GM21381 (cell line): ENCODE data around the gene CDK17.
"Not testable (repeated sequence)": the region's sequence is repeated elsewhere in the genome, so short reads cannot be mapped to it uniquely, and the experiment has no call there.

Experiments used
- ATAC-seq: cut with Tn5 transposase; IDR thresholded peaks from one replicate; pipeline ENCODE4 v1.9.1; 2021; ENCODE audit warnings: mild to moderate bottlenecking, moderate library complexity; ENCODE audit not compliant: unreplicated experiment

The CDK17 gene

DNA sequence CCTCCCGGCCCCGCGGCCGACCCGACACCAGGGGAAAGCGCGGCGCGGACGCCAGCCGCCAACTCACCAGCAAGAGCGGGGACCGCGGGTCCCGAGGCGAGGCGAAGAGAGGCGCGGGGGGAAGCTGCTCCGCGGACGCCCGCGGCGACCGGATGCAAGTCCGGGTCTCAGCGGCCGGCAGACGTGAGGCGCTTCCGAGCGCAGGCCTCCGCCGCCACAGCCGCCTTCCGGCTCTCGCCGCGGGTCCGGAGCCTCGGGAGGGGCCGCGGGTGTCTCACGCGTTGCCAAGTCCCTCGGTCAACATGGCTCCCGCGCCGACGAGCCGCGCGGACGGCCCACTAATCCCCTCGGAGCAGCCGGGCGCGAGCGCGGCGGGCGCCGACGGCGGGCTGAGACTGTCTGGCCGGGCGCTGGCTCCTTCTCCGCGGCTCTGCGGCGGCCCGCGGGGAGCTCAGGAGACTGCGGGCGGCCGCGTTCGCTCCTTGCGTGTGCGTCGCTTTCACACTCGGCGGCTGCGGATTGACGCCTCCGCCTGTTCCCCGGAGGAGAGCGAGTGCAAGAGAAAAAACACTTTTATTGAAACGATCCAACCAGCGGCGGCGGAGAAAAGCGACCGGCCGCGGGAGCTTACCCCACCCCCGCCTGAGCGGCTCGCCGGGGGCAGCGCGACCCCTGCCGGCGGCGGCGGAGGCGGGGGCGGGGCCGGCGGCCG lies at the start of gene CDK17:
TSS of gene CDK17 (minus strand) at position 521 of the 712 bp plus-strand sequence. CDS start 65,603 bp downstream, outside the sequence.
- peak; percentile 51 for ATAC-seq

- no peak for ATAC-seq
Measured at GRCh38 chr12:96448300-96448699, 48.1 kb upstream of the CDK17 start.

DNA sequence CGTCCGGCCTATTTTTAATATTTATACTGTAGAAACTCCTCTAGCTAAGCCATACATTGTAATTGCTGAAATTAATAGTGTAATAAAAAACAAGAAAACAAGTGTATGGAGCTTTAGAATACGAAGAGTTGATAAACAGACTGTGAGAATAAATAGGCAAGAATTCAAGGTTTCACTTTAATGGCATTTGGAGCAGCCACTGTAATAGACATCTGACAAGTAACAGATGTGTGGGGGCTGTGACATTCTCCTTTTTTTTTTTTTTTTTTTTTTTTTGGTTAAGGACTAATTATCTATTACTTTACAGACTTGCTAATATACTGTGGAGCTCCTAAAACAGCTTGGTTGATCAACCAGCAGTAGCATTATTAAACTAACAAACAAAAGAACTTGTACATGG lies 47.0 kb upstream of the CDK17 start:
- ATAC-seq: no peak

- peak; percentile 98 for ATAC-seq
Measured at GRCh38 chr12:96445691-96446583, 45.7 kb upstream of the CDK17 start.

DNA sequence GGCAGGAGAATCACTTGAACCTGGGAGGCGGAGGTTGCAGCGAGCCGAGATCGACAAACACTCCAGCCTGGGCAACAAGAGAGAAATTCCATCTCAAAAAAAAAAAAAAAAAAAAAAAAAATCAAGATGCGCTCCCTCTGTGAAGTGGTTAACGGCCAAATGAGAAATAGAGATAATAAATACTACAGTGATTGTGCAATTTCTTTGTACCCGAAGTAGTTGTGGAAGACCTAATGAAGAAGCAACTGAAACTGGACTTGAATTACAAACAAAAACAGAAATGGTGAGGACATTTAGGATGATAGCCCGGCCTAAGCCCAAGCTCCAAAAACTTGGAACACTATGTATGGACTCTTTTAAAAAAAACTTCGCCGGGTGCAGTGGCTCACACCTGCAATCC lies 44.2 kb upstream of the CDK17 start:
- ATAC-seq: no peak

GRCh38 chr12:96442906-96443305 lies 42.7 kb upstream of the CDK17 start:
- ATAC-seq: no peak

GRCh38 chr12:96441816-96442215 lies 41.6 kb upstream of the CDK17 start:
- no peak for ATAC-seq

- no peak for ATAC-seq
Measured at GRCh38 chr12:96438330-96438729, 38.1 kb upstream of the CDK17 start.

GRCh38 chr12:96437171-96437445 lies 36.9 kb upstream of the CDK17 start:
- no peak for ATAC-seq

DNA sequence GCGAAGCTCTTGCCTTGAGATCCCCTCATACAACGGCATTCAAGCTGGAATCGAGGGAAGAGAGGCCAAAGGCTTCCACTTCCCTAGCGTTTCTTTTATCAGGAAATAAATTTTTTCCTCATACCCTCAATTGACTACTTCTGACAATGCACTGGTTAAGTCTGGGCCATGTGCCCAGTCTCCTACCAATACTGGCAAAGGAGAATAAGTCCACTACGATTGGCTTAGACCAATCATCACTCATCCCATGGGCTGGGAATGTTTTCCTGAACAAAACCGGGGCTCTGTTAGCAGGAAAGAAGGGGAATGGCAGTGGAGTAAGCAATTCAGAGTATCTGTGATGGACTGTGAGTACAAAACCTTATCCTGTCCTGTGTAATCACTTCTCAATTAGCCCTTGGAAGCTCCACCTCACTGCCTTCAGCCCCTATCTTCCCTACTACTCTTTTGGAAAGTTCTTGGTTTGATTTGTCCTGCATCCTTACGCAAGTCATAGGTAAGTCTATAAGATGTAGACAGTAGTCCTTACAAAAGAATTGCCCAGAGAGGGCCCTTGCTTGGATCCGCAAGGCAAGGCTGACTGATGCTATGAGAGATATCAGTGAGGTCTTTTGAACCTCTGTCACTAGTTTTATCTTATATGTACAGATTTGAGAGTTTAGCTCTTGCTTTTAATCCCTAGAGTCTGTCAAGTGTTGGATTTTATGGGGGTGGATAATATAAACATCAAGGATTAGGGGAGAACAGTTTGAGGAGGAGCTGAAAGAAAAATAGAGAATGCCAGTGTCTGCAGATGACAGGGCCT lies 36.3 kb upstream of the CDK17 start:
- ATAC-seq: no peak

DNA sequence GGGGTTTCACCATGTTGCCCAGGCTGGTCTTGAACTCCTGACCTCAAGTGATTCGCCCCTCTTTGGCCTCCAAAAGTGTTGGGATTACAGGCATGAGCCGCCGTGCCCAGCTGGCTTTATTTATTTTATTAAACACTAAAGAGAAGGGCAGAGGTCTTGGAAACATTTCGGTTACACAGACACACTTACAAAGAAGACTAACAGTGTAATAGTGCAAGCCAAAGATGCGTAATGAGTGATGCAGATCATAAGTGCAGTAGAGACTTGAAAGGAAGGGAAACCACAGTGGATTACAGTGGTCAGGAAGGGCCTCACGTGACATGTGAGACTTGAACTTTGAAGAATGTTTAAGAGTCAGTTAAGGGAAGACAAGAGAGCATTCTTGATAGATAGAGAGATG lies 33.9 kb upstream of the CDK17 start:
- ATAC-seq: no peak

- not testable (repeated sequence) for ATAC-seq
Measured at GRCh38 chr12:96432496-96433321, 32.5 kb upstream of the CDK17 start.

GRCh38 chr12:96431067-96431466 lies 30.8 kb upstream of the CDK17 start:
- no peak for ATAC-seq

DNA sequence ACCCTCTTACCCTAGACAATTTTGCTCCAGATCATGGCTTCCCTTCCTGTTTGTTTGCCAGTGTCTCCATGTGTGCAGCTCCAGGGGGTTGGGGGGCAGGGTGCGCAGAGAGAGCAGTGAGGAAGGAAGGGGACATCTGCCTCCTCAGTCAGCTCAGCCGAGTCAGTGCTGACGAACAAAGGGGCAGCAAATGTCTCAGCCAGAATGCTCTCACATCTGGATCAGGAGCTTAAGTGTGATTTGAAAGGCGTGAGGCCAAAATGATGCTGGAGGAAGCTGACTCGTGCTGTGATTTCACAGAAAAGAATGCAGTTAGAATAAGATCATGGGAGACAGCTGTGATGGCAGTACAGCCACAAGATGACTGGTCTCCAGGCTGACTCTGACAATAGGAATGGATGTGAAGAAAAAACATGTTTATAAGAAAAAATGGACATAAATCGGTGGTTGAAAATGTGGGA lies 27.1 kb upstream of the CDK17 start:
- ATAC-seq: no peak

DNA sequence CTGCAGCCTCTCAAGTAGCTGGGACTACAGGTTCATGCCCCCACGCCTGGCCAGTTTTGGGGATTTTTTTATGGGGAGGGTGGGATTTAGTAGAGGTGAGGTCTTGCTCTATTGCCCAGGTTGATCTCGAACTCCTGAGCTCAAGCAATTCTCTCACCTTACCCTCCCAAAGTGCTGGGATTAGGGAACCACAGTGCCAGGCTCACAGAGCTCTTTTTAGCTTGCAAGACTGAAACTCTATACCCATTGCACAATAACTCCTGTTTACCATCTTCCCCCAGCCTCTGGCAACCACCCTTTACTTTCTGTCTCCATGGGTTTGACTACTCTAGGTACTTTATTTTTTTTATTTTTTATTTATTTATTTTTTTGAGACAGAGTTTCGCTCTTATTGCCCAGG lies 25.7 kb upstream of the CDK17 start:
- ATAC-seq: no peak

DNA sequence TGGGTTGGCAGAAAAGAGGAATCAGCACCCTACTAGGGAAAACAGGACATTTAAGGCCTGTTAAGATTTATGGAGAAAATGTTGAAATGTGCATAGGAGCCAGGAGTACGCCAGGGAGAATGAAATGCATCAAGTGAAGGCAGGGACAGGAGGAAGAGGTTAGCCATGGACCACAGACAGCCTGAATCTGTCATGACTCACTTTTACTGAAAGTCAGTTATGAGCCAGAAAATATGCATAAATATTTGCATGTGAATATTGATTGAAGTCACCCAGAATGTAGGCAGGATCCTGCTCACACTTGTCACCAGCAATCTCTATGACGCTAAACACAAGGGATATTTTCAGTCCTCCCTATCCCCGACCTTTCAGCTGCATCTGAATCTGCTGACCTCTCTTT lies 25.1 kb upstream of the CDK17 start:
- no peak for ATAC-seq

DNA sequence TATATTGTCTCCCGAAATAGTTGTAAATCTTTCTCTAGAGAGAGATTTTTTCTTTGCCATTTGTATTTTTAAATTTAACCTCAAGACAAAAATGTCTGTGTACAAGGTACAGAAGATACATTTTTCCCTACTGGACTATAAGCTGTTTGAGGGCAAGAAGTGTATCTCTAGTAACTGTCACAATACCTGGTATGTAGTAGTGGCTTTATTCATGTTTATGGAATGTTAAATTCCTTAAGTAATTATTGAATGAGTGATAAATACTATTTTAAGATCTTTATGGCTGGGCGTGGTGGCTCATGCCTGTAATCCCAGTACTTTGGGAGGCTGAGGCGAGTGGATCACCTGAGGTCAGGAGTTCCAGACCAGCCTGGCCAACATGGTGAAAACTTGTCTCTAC lies 24.4 kb upstream of the CDK17 start:
- no peak for ATAC-seq

DNA sequence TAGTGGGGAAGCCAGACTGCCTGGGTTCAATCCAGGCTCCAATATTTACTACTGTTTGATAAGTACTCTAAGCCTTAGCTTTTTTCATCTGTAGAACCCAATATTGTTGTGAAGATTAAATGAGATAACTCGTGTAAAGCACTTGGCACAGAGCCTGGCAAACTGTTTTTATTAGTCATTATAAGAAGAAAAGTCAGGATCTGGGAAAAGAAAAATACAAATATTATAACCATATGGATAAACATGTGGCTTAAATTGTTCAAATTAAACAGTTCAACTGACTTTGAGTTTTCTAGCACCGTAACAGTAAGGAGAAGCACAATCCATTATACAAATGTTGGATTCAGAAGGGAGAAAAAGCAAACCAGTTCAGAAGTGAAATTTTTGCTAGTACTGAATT lies 22.0 kb upstream of the CDK17 start:
- ATAC-seq: no peak

- ATAC-seq: no peak
Measured at GRCh38 chr12:96421014-96421413, 20.8 kb upstream of the CDK17 start.

DNA sequence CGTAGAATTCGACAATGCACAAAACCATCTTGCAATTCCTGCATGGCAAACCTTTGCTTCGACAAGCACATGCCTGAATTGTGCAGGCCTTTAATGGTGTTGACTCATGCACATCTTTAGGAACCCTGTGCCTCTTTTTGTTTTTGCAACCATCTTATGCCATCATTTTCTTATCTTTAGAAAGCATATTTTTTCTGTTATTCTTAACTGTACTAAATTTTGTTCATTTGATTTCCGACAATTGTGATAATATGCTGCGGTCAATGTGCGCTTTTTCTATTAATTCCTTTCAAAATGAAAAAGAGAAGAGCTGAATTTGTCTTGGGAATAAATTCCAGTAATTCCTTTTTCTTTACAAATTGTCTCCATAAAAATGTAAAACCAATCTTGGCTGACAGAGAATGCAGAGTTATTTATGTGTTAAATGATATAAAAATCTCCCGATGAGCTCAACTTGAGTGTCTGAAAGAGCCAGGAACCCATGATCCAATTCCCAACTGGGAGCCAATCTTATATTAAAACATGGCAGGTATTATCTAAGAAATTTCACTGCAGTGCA lies 20.1 kb upstream of the CDK17 start:
- ATAC-seq: no peak
